NCI-H1694 (cell line): Measurements from ENCODE around the gene CANT1.

Experiments used
- DNase-seq: peaks from one replicate; lab custom pipeline; 2025; lab: John Stamatoyannopoulos, UW

CANT1 gene

DNA sequence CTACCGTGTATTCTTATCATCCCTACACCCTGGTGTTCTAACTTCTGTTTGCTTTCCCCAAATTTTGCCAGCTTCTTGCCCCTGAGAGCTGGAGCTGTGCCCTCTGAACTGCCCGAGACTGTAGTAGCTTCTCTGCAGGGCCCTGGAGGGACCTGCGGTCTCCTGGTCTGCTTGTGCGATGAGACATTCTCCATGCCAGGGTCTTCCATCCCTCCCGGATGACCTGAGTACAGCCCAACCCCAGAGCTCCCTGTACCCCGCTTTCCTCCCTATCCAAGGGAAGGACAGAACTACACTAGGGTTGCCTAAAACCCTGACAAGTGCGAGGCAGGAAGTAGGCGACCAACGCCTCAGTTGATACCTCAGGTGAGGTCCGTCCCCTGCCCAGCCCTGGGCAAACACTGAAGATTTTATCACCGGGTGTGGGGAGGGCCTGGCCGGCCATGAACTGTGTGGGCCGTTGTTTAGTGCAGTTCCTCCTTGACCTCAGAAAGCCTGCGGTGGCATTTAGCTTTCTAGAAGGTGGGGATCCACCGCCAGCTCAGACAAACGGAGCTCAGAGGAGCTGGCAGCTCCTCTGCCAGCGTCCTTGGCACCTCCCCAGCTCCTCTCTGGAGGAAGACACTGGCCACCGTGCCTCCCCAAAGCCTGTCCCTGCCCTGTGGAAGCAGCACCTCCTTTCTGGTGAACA lies 13.7 kb downstream of the CANT1 start:
- DNase-seq: no peak

DNA sequence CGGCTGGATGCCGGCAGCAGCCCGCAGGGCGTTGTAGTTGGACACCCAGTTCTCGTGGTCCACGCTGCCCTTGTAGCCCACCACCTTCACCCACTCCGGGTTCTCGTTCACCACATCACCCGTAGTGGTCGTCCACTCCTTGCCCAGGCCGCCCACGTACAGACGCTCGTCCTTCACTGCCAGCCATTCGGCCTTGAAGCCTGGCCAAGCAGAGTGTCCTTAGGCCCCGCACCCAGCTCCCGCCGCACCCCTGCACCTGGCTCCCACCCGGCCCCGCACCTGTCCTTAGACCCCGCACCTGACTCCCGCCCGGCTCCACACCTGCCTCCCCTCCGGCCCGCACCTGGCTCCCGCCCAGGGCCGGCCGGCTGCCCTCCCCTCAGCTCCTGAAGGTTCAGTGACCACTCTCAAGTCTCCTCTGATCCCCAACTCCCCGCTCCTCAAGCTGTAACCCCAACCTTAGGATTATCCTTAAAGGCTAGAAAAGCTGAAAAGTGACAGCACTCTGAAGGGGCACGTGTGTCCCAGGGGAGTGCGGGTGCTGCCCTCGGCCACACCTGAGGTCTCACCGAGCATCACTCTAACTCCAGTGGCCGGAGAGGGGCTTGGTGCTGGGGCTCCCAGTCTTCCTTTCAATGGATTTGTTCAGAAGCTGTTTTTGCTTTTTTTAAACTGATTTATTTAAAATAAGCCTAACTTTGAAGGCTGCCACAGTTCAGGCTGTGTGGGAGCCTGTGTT lies 14.4 kb downstream of the CANT1 start:
- DNase-seq: no peak

DNA sequence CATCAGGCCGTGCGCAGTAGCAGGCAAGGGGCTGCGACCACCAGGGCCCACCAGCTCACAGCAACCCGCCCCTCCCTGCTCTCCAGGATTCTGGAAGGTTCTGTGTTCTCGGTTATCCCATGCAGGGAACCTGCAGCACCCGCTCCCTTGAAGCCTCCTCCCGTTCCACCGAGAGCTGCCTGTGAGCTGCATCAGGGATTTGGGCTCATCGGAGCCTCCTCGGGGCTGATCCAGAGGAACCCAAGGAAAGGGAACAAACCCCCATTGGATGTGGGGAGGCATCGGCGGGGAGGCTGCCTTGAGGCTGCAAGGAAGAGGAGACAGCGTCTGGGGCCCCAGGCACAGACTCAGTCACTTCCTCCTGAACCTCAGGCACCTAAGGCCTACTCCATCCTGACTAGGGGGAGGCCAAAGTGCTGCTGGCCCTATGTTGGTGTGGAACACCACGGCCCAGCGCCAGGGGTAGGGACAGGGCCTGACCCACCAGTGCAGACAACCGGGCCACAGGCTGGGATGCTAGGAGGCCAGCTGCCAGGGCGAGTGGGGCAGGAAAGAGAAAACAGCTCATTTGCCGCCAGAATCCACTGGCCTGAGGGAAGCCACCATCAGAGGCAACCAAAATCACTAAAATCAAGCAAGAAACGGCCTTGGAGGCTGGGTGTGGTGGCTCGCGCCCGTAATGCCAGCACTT lies 15.4 kb downstream of the CANT1 start:
- no peak for DNase-seq

DNA sequence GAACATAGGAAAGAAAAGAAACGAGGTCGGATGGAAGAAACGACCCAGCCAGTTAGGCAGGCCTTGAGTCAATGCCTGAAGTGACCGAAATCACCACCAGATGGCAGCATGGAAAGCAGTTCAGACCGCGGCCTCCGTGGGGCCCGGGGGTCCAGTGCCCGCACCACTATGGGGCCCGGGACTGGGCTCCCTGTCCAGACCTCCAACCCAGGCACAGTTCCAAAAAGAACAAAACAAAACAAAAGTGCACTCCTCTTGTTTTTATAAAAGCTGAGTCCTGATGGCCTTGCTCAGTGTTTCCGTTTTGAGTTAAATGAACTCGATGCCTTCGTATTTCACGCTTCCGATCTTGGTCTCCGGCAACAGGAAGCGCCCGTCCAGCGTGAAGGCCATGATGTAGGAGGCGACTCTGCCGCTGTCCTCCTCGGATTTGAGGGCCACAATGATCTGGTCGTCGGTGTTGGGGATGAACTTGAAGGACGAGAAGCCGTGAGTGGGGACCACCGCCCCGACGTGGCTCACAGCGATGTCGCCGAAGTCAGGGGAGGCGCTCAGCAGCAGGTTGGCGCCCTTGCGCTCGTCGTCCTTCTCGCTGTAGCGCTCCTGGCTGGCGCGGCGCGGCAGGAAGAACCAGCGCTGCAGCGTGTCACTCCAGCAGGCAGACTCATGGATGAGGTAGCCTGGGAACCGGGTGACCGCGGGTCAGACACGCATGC lies 16.2 kb downstream of the CANT1 start:
- peak; percentile 47 for DNase-seq

DNA sequence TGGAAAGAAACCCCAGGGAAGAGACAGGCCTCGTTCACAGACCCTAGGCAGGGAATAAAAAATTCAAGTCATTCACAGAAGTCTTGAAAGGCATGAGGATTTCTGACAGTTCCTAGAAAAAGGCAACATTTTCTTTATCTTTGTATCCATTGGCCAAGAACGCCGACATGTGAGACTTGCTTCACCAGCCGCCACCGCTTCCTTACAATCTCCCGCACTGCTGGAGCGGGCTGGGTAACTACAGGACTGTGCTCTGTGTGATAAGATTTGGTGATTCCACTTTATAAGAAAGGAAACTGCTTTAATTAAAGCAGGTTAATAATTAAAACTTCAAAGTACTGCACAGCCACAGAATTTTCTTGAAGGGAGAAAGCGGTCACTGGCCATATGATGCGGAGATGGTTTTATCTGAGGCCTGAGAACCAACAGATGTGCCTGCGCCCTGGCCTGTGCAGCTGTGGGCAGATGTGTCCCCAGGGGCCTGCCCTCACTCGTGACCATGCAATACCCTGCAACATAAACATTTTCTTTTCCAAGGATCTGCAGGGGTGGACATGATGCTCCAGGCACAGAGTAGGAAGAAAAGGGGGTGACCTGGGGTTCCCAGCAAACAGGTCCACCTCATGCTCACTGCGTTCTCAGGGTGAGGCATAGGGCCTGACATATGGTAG lies 16.9 kb downstream of the CANT1 start:
- DNase-seq: no peak

DNA sequence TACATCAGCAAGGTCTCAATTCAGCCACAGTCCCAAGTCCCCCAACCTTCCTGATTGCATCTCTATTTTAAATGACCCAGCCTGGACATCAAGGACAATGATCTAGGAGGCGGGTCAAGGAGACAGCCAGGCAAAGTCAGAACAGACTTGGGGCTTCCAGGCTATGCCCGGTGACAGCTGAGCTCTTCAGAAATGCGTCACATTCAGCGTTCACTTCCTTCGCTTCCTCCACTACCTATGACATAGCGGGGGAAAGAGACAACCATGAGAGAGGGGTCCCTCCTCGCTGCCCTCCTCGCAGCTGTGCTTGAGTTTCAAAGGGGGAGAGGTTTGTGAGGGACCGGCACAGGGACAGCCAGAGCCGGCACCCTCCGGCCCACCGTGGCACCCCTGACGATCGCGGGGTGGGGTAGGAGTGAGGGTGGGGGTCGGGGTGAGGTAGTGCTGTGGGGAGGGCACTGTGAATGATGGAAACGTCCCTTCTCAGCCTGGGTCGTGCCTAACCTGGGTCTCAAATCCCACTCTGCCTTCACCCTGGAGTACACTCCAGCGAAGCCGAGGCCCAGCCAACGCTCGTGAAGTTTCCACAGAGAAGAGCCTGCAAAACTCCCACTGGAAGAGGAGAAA lies 17.5 kb downstream of the CANT1 start:
- no peak for DNase-seq

GRCh38 chr17:78991017-78991738 lies 18.4 kb downstream of the CANT1 start:
- DNase-seq: no peak

- no peak for DNase-seq
Observed at GRCh38 chr17:78990349-78991016, 19.1 kb downstream of the CANT1 start.

- DNase-seq: no peak
Observed at GRCh38 chr17:78988152-78988551, 21.4 kb downstream of the CANT1 start.

DNA sequence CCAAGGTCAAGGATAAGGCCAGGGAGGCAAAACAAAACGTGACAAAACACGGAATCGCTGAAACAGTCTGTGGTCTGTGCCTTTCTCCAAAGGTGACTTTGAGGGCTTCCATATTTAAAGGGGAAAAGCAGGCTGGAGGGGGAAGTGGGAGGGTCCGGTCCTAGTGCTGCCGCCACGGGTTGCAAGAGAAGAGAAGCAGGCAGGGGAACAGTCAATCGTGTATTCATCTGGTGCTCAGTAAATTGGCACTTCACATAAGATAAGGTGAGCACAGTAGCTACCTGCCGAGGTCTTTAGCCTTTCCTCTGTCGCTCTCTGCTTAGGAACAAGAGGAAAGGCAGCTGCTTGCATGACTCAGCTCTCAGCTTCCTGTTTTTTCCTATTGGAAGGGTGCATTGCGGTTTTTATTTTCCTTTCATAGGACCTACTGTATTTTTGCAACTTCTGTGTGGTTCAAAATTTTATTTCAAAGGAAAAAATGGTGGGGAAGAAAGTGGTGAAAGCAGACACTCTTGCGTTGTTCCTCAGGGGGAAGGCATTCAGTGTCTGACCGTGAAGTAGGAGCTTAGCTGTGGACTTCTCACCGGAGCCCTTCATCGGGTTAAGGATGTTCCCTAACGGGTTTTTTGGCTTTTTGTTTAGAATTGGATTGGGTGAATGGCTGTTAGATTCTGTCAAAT lies 22.8 kb downstream of the CANT1 start:
- DNase-seq: no peak

- no peak for DNase-seq
Observed at GRCh38 chr17:78986048-78986648, 23.4 kb downstream of the CANT1 start.

- DNase-seq: no peak
Observed at GRCh38 chr17:78985395-78985794, 24.2 kb downstream of the CANT1 start.

- no peak for DNase-seq
Observed at GRCh38 chr17:78981010-78981888, 28.3 kb downstream of the CANT1 start.

DNA sequence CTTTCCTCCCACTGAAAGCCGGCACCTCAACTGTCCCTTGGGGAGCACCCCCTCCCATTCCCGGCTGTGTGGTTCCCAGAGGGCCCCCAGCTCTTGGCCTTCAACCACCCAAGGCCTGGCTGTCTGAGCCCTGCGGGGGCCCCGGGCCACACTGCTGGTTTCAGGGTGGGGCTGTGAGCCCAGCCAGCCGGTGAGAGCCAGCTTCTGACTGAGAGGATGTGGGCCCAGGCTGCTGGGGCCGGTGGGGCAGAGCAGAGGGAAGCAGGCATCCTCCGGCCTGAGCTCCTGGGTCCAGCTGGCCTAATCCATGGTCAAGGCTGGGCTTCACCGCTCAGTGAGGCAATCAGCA lies 29.0 kb downstream of the CANT1 start:
- no peak for DNase-seq

DNA sequence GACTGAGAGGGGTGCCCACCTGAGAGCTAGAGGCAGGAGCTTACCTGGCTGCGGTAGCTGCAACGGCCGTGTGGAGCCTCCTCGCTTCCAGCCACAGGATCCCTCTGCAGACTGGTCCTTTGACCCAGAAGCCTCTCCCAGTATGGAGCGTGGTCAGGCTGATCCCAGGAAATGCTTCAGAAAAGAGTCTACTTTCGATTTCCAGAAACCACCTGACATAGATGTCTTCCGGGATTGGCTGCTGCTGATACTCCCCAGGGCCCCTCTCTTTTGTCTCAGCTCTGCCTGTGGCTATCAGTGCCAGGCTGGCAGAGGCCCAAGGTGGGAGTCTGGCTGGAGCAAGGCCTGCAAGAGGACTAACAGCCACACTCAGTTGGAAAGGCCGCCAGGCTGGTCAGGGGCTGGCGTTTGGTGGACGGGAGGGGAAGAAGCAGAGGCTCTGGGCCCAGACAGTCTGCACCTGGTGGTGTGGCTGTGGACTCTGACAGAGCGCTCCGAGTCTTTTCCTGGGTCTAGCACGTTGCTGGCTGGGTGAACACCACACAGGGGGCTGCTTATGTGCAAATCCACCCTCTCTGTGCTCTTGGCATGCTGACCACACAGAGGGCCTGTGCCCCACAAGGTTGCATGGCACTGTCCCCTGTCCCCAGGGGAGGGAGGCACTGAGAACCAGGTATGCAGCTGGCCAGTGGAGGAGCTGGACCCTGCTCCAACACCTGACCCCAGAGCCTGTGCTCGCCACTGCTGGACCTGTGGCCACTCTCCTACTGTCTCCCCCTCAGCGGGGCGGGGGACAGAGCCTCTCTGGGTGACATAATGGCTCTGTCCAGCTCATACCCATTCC lies 29.6 kb downstream of the CANT1 start, which contains the start of gene LGALS3BP:
TSS of gene LGALS3BP (minus strand) at position 144 of the 844 bp plus-strand sequence. CDS start 2,732 bp downstream, outside the sequence.
- DNase-seq: no peak

DNA sequence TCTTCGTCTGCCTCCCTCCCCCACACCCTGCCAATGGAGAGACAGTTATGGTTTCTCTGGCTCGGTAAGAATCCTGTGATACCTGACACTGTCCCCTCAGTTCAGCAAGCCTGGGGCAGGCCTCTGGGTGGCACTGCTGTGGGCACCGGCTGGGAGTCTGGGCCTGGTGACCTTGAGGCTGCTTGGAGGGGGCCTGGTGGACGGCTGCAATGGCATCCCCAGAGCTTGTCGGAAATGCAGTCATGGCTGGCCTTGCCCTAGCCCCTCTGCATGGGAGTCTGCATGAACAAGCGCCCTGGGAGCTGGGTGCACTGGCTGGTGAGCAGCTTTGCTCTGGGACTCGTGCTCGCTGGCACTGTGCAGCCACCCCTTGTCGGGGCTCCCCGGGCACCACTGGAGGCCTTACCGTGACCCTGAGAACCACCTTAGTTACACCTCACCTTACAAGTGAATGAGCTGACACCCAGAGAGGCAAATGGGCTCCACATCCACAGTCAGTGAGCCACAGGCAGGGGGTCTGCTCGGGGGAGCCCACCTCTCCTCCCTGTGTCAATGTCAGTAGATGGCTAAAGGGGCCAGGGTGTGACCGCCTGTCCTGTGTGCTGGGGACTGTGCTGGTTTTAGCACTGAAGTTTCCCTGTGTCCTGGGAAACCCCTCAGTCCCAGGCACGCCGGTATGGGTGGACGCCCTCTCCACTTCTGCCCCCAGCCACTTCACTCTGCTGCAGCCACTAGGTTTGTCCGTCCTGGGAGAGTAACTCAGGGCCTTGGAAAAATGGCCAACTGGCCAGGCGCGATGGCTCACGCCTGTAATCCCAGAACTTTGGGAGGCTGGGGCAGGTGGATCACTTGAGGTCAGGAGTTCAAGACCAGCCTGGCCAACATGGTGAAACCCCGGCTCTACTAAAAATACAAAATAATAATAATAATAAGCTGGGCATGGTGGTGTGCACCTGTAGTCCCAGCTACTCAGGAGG lies 31.3 kb downstream of the CANT1 start:
- no peak for DNase-seq
